Stimulated activated CD4-positive, alpha-beta T cell treated with anti-CD3 and anti-CD28 coated beads, Interleukin-2, amount 100 ng/mL, for 4 hours (primary cell): Measurements from ENCODE around the gene DCBLD2.

Experiments
- DNase-seq: peaks from one replicate; pipeline ENCODE4 v3.0.0-alpha.2; 2020; ENCODE audit warnings: low read depth

Gene DCBLD2

GRCh38 chr3:98766924-98767323 is 134.6 kb downstream of the DCBLD2 start:
- no peak for DNase-seq

- no peak for DNase-seq
Measured at GRCh38 chr3:98765721-98766120, 135.8 kb downstream of the DCBLD2 start.

- no peak for DNase-seq
Measured at GRCh38 chr3:98764472-98764884, 137.0 kb downstream of the DCBLD2 start.

DNA sequence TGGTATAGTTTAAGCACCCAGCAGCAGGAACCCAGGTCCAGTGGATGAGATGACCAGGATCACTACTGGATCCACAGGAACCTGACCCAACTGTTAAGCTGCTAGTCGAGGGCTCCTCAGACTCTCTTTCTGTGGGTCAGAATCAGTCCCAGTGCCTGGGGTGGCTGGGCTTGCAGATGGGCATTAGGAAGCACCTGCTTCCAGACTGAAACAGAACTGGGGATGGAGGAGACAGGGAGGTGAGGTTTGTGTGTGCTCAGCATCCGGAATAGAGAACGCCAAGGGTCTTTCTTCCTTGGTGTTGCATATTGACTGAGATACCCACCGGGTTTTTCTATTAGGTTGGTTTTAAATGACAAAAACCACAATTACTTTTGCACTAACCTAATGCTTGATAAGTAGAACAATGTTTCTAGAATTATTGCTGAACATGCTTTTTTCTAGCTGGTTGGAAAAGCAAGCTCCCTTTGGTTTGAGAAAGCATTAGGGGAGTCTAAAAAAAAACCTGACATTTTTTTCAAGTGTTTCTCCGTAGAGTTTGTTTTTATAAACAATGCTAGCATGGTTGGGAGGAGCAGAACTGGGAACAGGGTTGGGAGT is 137.6 kb downstream of the DCBLD2 start:
- no peak for DNase-seq

DNA sequence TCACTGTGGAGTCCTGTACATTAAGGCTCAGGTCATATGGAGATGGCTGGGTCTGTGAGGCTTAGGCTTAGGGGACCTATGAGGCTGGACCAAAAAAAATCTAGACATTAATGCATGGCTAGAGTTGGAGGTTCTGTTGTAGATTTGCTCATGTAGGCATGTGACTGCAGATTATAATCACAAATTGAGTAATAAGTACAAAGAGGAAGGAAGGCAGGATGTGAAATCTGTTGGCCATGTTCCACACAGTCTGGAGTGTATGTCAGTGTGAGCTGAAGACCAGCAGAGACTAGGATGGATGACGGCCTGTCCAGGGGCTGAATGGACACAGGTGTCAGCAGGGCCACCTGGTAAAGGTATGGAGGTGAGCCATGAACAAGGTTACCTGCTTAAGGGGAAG is 138.4 kb downstream of the DCBLD2 start, which contains the start of gene ST3GAL6:
Gene ST3GAL6, plus strand, starts transcription at position 265 of the 400 bp plus-strand sequence. CDS start 5,101 bp downstream, outside the sequence.
- no peak for DNase-seq

DNA sequence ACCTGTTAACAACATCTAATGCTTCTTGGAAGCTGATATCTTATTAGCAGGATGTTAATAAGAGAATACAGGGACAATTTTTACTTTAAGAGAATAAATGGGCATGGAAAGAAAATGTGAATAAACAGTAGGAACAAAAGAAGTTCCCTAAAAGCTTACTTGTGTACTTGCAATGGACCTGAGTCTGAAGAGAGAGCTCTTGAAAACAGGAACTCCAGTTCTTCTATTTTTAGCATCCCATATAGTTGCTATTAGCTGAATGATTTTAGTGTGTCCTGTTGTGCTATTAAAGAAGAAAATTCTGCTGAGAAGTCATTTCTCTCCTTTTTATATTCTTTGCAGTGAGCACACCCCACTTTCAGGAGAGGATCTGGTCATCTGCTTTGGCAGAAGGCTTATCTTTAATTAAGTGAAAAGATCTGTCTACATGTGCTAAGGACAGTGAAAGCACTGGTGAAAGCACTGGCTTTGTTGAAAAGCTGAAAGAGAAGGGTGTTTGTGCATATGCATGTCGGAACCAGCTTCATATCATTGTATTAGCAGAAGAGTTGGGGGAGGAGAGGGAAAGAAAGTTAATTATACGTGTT is 139.8 kb downstream of the DCBLD2 start:
- no peak for DNase-seq

DNA sequence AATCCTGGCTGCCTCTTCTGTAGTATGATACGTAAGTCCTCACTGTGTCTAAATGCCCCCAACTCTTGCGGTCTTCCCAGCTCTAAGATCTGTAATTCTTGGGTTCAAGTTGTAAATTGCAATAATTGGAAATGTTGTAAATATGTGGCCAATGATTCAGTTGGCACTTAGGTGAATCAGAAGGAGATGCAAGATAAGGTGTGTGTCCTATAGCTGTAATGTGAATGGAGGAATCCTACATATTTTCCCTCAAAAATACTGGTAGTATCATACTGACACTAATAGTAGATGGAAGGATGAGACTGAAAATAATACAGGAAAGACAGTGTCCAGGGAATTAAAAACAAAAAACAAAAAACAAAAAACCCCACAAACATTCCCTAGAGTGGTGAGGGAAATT is 141.9 kb downstream of the DCBLD2 start:
- DNase-seq = no peak

- DNase-seq = no peak
Measured at GRCh38 chr3:98755601-98756000, 145.9 kb downstream of the DCBLD2 start.

DNA sequence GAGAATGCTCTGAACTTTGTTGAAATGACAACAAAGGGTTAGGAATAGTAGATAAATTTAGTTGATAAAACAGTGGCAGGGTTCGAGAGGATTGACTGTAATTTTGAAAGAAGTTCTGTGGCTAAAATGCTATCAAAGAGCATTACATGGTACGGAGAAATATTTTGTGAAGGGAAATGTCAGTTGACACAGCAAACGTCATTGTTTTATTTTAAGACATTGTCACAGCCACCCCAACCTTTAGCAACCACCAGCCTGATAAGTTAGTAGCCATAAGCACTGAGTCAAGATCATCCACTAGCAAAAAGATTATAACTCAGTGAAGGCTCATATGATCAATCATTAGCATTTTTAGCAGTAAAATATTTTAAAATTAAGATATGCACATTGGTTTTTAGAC is 147.0 kb downstream of the DCBLD2 start:
- no peak for DNase-seq

DNA sequence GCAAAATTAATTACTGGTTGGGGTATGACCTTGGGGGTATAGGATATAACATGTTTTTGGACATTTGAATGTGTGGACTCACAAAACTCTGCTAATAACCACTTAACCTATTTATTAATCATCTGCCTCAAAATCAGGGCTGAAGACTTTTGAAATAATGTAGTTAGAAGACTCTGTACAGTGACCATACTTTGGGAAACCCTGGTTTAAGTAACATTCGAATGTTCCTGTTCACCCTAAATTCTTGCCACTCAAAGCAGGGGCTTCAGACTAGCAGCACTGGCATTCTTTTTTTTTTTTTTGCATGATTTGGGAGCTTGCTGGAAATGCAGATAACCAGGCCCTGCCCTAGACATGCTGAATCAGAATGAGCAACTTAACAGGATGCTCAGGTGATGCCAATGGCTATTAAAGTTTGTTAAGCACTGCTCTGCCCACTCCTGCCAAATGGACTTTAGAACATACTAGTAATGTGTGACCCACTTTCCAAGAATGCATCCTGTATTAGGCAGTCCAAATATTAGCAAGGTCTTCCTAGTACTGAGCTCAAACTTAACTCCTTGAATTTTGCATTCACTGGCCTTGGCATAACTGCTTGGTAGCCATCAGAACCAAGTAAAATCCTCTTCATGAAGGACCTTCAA is 151.1 kb downstream of the DCBLD2 start:
- no peak for DNase-seq

DNA sequence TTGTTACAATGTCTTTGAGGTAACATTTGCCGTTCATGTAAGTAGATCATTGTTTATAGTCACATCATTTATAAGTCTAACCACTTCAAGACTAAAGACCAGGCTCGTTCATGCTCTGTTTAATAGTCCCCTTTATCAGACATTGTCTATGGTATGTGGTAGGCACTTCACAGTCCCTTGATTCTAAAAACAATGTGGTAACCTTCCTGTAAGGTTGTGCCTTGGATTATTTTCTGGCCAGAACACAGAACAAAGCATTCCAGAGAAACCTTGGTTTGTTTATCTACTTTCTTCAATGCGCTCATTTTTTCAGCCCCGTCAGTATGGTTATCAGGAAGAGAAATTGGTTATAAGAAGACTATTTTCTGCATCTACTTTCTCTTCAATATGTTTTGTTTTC is 154.6 kb downstream of the DCBLD2 start:
- no peak for DNase-seq

GRCh38 chr3:98746122-98746521 is 155.4 kb downstream of the DCBLD2 start:
- no peak for DNase-seq
